Measurements from ENCODE around the gene FAM181A. TPM values are rescaled to one million over a fixed set of nuclear protein-coding genes. Genes with fewer than 3 reads are reported as not detected.

The FAM181A gene
- total RNA-seq (1 to 10 TPM in 1 of 7 donors, under 1 TPM in 4, not detected in 2; 0.37 to 4.9 (median 0.82) TPM), polyA plus RNA-seq (not detected)
- long read RNA-seq, donor 1: 0 reads
- long read RNA-seq, donor 2: 0 reads
- long read RNA-seq, donor 3: 0 reads

GRCh38 chr14:93926873-93927799, at the start of gene FAM181A:
Gene FAM181A, plus strand, starts transcription at chr14:93927344. Its CDS starts 942 bp downstream, at chr14:93928286.
- no peaks in the 10 kb centered on the region for H3K36me3 ChIP-seq
- no peak for TF ChIP-seq EP300 (IDR thresholded peaks at IDR 0.05)
- TF ChIP-seq POLR2A (IDR thresholded peaks at IDR 0.05): no peak
- TF ChIP-seq CTCF (IDR thresholded peaks at IDR 0.05): no peak
- H3K4me3 ChIP-seq: no peak within 1 kb of the TSS
- intact Hi-C loops (cut with DNase I): no loop called here
- WGBS, 3 donors: 59 to 64% (median 61%) methylated on average over 31 to 38 of the region's 38 CpGs
- H3K27ac ChIP-seq: no peak within 1 kb of the TSS
- no peaks in the 10 kb centered on the region for H3K9me3 ChIP-seq
- no peak for DNase-seq
- H3K4me1 ChIP-seq (ENCODE audit: insufficient read depth): no peaks in the 10 kb centered on the region
- no peaks in the 10 kb centered on the region for H3K27me3 ChIP-seq

GRCh38 chr14:93878212-93878611, 48.9 kb upstream of the FAM181A start:
- H3K9me3 ChIP-seq: no peaks in the 10 kb centered on the region
- intact Hi-C loops (cut with DNase I): no loop called here
- TF ChIP-seq EP300 (IDR thresholded peaks at IDR 0.05) (no peak), CTCF (IDR thresholded peaks at IDR 0.05) (no peak)
- DNase-seq: no peak
- no peaks in the 10 kb centered on the region for H3K4me1 ChIP-seq (ENCODE audit: insufficient read depth)
- no peaks in the 10 kb centered on the region for H3K36me3 ChIP-seq
- no peak overlapping the region for H3K4me3 ChIP-seq
- 6 to 25% (median 9%) methylated on average over 8 of the region's 8 CpGs for WGBS, 3 donors
- no peaks in the 10 kb centered on the region for H3K27me3 ChIP-seq
- no peak overlapping the region for H3K27ac ChIP-seq

GRCh38 chr14:93878871-93879270, 48.3 kb upstream of the FAM181A start:
- Histone ChIP-seq H3K27ac (no peak overlapping the region), H3K4me3 (no peak overlapping the region), H3K36me3 (no peaks in the 10 kb centered on the region), H3K4me1 (ENCODE audit: insufficient read depth) (no peaks in the 10 kb centered on the region), H3K9me3 (no peaks in the 10 kb centered on the region), H3K27me3 (no peaks in the 10 kb centered on the region)
- no peak for TF ChIP-seq POLR2A (IDR thresholded peaks at IDR 0.05)
- TF ChIP-seq EP300 (IDR thresholded peaks at IDR 0.05): no peak
- no peak for TF ChIP-seq CTCF (IDR thresholded peaks at IDR 0.05)
- DNase-seq: no peak
- 81% methylated on average over 5 of the region's 5 CpGs for WGBS, 3 donors
- intact Hi-C loops (cut with DNase I): no loop called here

GRCh38 chr14:93879362-93879983, 47.7 kb upstream of the FAM181A start:
- intact Hi-C loops (cut with DNase I): no loop called here
- no peak for DNase-seq
- Histone ChIP-seq H3K27ac (no peak overlapping the region), H3K4me3 (no peak overlapping the region), H3K36me3 (no peaks in the 10 kb centered on the region), H3K27me3 (no peaks in the 10 kb centered on the region), H3K9me3 (no peaks in the 10 kb centered on the region), H3K4me1 (ENCODE audit: insufficient read depth) (no peaks in the 10 kb centered on the region)
- no peak for TF ChIP-seq EP300 (IDR thresholded peaks at IDR 0.05)
- TF ChIP-seq POLR2A (IDR thresholded peaks at IDR 0.05): no peak
- TF ChIP-seq CTCF (IDR thresholded peaks at IDR 0.05): no peak
- WGBS, 3 donors: 32 to 46% (median 36%) methylated on average over 7 of the region's 7 CpGs
